Aorta (tissue), 5 donors: Measurements from ENCODE around the gene BNIPL. TPM values are rescaled to one million over a fixed set of nuclear protein-coding genes. Genes with fewer than 3 reads are reported as not detected.

Source experiments
- ATAC-seq: fragments of 200-7000 bp; cut with Tn5 transposase; one replicate; pipeline ENCODE4 v1.9.1; 2022; ENCODE audit warnings: moderate library complexity; ENCODE audit not compliant: low FRiP score
- DNase-seq, 2 donors: peaks; one replicate each; pipeline ENCODE4 v3.0.0-alpha.2; 2020
- H3K27ac ChIP-seq, 2 donors: one replicate each; pipeline ENCODE4 v1.5.1; 2013; ENCODE audit warnings: low read length in 2 of 2, mild to moderate bottlenecking in 2 of 2, moderate library complexity in 2 of 2, control low read depth in 1 of 2, inconsistent platforms in 1 of 2, low read depth in 1 of 2
- H3K27me3 ChIP-seq, 2 donors: one replicate each; pipeline ENCODE4 v1.6.1; 2013; ENCODE audit warnings: control low read depth in 1 of 2, low read length in 1 of 2, mild to moderate bottlenecking in 1 of 2, moderate library complexity in 1 of 2; ENCODE audit not compliant: insufficient read depth in 2 of 2, control insufficient read depth in 1 of 2
- H3K36me3 ChIP-seq, 2 donors: one replicate each; pipeline ENCODE4 v1.6.1; 2013; ENCODE audit warnings: control low read depth in 1 of 2, low read length in 1 of 2, mild to moderate bottlenecking in 1 of 2; ENCODE audit not compliant: insufficient read depth in 2 of 2, control insufficient read depth in 1 of 2
- H3K4me1 ChIP-seq, 2 donors: one replicate each; pipeline ENCODE4 v1.6.1; 2013; ENCODE audit warnings: low read length in 2 of 2, control low read depth in 1 of 2, mild to moderate bottlenecking in 1 of 2, moderate library complexity in 1 of 2; ENCODE audit not compliant: insufficient read depth in 2 of 2, control insufficient read depth in 1 of 2
- H3K4me3 ChIP-seq, 2 donors: one replicate each; pipeline ENCODE4 v1.5.1; 2013; ENCODE audit warnings: low read length in 2 of 2, control low read depth in 1 of 2, mild to moderate bottlenecking in 1 of 2
- H3K9me3 ChIP-seq: one replicate; pipeline ENCODE4 v1.6.1; 2013; ENCODE audit warnings: mild to moderate bottlenecking, low read length; ENCODE audit not compliant: control insufficient read depth
- WGBS, 2 donors: extraction: QIAGEN DNeasy Blood & Tissue Kit; methylation state at CpG; one replicate each; pipeline ENCODE4 v1.1.7; 2013; 5-methylcytosine and 5-hydroxymethylcytosine counted together
- intact Hi-C, 2 donors: fragments of 100-400 bp; cut with DNase I; formaldehyde crosslinking; loops; one replicate each; pipeline versions ENCODE4 v1.14.2 to v1.15.0; 2022
- polyA plus RNA-seq, 2 donors: library from polyadenylated mRNA; stranded (reverse); fragments of 200-250 nt; gene quantifications; one replicate each; pipeline ENCODE4 v1.2.3, GENCODE V29; 2013
- total RNA-seq, 2 donors: library from RNA; stranded (reverse); fragmentation: NEBNext Ultra II Directional; extraction: Animal tissue kit (Norgen Biotek cat#: 25700); gene quantifications; one replicate each; pipeline ENCODE4 v1.2.1, GENCODE V29; 2021
- donor health status: healthy with polysubstance abuse.
- donor health status: Bipolar disorder and iron deficiency.
- donor health status: DM: no; HTN: no; CAD: no.
- donor health status: DM: no; HTN: no; CAD: no.
- donor health status: DM: yes; HTN: yes; CAD: no.

BNIPL gene
- total and polyA plus RNA-seq, 4 donors, result 0.29 to 0.54 (median 0.38) TPM; not detected in 1

DNA sequence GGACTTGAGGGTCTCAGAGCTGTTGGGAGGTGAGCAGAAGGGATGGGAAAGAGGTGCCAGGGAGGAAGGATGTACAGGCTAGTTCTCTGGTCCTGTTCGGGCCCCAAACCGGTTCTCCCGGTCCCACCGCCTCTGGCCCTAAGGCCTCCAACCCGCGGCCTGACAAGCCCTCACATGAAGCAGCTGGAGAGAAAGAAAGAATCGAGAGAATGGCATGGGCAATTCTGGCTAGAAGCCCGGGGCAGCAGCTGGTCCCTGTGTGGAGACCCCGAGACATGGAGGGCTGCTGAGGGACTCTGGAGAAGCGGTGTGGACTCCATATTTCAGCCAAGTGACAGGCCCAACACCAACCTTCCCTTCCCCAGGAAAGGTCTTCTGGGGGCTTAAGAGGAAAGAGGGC, 22.3 kb downstream of the BNIPL start:
- DNase-seq, result peak in 1 of 2 donors; percentile 73
- intact Hi-C loops, result loop anchor here in 1 of 2 donors (5.0 kb wide), 1 partner anchor 51 kb away; the partner anchor contains the start of genes MINDY1 and PRUNE1
- Histone ChIP-seq H3K27me3 (no peaks in the 10 kb centered on the region), H3K9me3 (no peaks in the 10 kb centered on the region), H3K4me3 (peak overlapping the region; percentile 58 to 80), H3K27ac (peak overlapping the region; percentile 19 to 20), H3K36me3 (peaks cover 2 to 7% of the 10 kb centered on the region in 2 donors), H3K4me1 (peaks cover 0 to 4% of the 10 kb centered on the region in 2 donors)
- ATAC-seq, result peak; percentile 2
- 0 to 1% methylated on average over 10 of the region's 10 CpGs for WGBS, 2 donors

DNA sequence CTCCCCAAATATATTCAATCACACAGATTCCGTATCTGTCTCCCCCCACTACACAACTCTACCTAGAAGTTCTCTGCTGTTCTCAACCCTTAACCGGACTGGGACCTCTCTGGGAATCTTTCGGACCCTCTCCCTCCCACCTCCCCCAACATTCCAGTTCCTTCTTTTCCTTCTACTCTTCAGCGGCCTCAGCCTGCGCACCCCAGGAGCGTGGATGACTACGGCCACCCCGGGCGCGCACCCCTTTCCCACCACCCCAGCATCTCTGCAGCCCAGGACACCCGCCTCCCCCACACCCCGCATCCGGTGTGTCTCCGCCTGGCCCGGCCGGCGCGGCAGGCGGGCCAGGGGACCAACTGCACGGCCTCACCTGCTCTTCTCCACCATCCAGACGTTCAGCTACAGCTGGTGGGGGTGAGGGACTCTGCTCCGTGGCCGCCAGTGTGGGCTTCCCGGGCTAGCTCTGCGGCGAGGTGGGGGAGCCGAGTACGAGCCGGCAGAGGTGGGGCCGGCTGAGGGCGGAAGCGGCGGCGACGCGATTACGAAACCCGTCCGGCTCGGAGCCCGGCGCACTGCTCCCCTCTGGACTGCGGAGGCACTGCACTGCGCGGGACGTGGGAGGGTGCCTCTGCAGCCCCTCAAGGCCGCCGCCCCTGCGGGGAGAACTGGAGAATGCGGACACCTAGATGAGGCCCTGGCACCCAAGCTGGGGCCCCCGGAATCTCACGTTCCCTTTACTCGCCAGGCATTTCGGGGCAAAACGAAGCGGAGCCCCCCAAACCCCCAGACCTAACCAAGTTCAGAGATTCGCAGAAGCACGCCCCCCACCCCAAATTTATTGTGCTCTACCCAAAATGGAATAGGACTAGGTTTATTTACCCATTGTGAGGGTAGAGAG, 23.0 kb downstream of the BNIPL start, which contains the start of gene CDC42SE1:
Gene CDC42SE1, minus strand, starts transcription at position 514 of the 898 bp plus-strand sequence. CDS start 3,892 bp downstream, outside the sequence.
- WGBS, 2 donors, result 0 to 1% methylated on average over 47 to 58 of the region's 58 CpGs

DNA sequence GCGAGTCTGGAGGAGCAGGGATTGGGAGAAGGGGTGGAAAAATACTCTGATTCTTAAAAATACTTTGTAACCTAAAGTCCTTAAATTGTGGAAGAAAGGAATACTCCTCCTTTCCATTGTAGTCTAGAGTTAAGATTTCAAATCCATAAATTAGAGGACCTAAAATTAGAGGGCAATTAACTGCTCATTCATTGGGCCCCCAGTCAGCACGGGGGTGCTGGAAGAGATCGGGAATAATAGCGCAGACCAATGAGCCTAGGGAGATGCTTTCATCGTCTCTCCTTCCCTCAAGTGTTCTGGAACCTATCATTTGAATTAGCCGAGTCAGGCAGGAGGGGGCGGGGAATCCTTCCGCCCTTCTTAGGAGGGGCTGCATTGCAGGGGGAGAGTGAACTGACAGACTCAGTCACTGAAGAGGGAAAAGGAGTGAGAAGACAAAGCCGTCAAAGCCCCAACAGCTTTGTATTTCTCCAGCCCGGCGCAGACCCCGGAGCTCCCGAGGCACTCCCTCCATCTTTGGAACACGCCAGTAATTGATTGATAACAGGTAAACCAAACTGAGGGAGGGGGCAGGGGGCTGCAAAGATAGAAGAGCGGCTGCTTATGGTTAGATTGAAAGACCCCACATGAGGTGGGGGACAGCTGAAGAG, 23.7 kb downstream of the BNIPL start, which contains the start of gene MLLT11:
Gene MLLT11, plus strand, starts transcription at position 391 of the 650 bp plus-strand sequence. CDS start 6,828 bp downstream, outside the sequence.
- H3K4me3 ChIP-seq, result peak within 1 kb of the TSS; percentile 80 to 92
- intact Hi-C loops, result no loop called here
- H3K36me3 ChIP-seq, result peaks cover 2 to 6% of the 10 kb centered on the region in 2 donors
- peak within 1 kb of the TSS; percentile 10 to 19 for H3K27ac ChIP-seq
- H3K4me1 ChIP-seq, result peaks cover 0 to 4% of the 10 kb centered on the region in 2 donors
- no peaks in the 10 kb centered on the region for H3K27me3 ChIP-seq
- DNase-seq (peak in 1 of 2 donors; percentile 55), ATAC-seq (peak; percentile 58)
- 0 to 1% methylated on average over 15 of the region's 15 CpGs for WGBS, 2 donors
- H3K9me3 ChIP-seq, result no peaks in the 10 kb centered on the region

More for the DNA sequence above, 23.0 kb downstream of the BNIPL start, which contains the start of gene CDC42SE1:
- Histone ChIP-seq H3K27me3 (no peaks in the 10 kb centered on the region), H3K9me3 (no peaks in the 10 kb centered on the region), H3K4me1 (peaks cover 0 to 4% of the 10 kb centered on the region in 2 donors), H3K36me3 (peaks cover 2 to 7% of the 10 kb centered on the region in 2 donors), H3K27ac (peak within 1 kb of the TSS; percentile 19 to 20), H3K4me3 (peak within 1 kb of the TSS; percentile 80 to 92)
- intact Hi-C loops, result loop anchor here in 1 of 2 donors (5.0 kb wide), 1 partner anchor 52 kb away; the partner anchor contains the start of genes MINDY1 and PRUNE1
- peak; percentile 96 for ATAC-seq
- DNase-seq, result peak; percentile 92 to 96

DNA sequence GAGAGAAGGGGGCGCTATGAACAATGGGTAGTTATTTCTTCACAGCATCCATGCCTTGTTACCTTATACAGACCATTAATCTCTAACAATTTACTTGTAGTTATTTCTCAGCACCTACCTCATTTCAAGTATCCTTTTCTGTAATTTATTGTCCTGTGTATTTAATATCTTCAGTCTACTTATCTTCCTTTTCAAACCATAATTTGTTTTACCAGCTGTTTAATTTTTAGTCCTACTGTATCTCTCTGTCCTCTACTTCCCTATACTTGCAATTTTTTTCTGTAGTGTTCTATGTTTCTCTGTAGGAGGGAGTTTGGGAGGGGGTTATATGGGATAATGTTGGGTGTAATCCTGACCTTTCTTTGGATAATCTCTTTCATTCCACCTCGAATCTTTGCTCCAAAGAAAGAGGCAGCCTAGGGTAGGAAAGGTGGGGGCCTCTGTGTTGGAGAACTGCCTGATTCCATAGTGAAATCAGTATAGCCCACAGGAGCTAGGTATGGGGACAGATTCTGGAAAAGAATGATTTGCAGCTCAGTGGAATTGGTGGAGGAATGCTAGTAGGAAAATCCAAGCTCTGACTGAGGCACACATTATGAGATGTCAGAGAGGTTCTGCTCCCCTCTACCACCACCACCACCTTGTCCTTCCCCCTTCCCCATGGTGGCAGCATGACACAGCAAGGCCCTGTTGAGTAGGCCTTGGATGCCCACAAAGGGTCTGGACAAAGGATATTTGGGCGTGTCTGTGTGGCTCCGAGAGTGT, 24.5 kb downstream of the BNIPL start:
- H3K27me3 ChIP-seq, result no peaks in the 10 kb centered on the region
- H3K36me3 ChIP-seq, result no peaks in the 10 kb centered on the region
- H3K4me1 ChIP-seq, result peaks cover 0 to 4% of the 10 kb centered on the region in 2 donors
- peak overlapping the region; percentile 80 to 92 for H3K4me3 ChIP-seq
- no peak for DNase-seq
- no peak for ATAC-seq
- WGBS, 2 donors, result 44 to 50% methylated on average over 4 of the region's 4 CpGs
- intact Hi-C loops, result no loop called here
- H3K27ac ChIP-seq, result peak overlapping the region in 1 of 2 donors; percentile 5
- no peaks in the 10 kb centered on the region for H3K9me3 ChIP-seq

DNA sequence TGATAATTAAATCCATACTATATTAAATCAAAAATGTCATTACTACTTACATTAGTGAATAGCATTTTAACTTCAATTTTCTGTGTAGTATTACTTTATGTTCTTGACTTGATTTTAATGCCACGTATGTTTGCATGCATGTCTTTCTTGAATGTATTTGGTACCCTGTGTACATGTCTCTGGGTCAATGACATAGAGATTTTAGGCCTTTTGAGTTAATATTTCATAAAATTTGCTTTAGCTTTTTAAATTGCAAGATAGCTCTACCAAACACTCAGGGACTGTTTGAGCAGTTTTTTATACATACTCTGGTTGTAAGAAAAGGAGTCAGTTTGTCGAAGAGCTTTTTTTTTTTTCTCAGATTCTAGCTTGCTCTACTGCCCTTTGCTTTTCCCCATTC, 25.3 kb downstream of the BNIPL start:
- Histone ChIP-seq H3K27ac (no peak overlapping the region), H3K4me3 (no peak overlapping the region), H3K27me3 (no peaks in the 10 kb centered on the region), H3K9me3 (no peaks in the 10 kb centered on the region), H3K36me3 (no peaks in the 10 kb centered on the region), H3K4me1 (no peaks in the 10 kb centered on the region)
- ATAC-seq, result no peak
- 50 to 54% methylated on average over 2 of the region's 2 CpGs for WGBS, 2 donors
- intact Hi-C loops, result no loop called here
- no peak for DNase-seq

DNA sequence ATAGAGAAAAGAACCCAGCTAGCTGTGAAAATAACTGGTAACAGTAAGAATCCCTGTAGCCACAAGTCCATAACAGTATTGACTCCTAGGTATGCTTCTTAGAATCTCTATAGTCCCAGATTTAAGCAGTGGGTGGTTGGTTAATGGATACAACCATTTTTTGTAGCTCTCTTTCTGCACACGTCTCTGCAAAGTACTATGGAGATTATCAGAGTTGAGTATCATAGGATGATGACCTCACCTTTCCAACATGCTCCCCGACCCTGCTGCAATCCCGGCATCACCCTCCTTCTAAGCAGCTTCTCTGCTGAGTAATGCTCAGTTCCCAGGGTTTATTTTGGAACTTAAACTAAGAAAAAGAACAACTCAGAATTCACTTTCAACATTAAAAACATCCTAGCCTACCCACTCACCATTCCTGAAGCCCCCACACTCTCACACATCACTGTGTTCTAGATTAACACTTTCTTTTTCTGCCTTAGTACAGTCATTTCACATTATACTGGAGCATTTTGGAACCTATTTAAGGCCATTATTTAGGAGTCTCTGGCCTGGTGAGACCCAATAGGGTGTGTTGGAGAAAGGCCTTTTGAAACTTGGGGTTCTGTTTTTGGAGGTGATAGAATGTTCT, 26.5 kb downstream of the BNIPL start:
- intact Hi-C loops, result no loop called here
- Histone ChIP-seq H3K4me3 (no peak overlapping the region), H3K27ac (peak overlapping the region in 1 of 2 donors; percentile 73), H3K9me3 (no peaks in the 10 kb centered on the region), H3K4me1 (no peaks in the 10 kb centered on the region), H3K36me3 (no peaks in the 10 kb centered on the region), H3K27me3 (no peaks in the 10 kb centered on the region)
- 6 to 7% methylated on average over 3 of the region's 3 CpGs for WGBS, 2 donors
- ATAC-seq (no peak), DNase-seq (no peak)

DNA sequence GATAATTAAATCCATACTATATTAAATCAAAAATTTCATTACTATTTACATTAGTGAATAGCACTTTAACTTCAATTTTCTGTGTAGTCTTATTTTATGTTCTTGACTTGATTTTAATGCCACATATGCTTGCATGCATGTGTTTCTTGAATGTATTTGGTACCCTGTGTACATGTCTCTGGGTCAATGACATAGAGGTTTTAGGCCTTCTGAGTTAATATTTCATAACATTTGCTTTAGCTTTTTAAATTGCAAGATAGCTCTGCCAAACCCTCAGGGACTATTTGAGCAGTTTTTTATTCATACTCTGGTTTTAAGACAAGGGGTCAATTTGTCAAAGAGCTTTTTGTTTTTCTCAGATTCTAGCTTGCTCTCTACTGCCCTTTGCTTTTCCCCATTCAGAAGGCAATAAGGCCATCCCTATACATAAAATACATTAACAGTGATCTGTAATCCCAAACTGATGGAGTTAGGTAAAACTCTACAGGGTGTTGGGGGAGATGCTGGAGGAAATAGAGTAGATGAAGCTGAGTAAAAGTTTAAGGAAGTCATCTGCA, 28.8 kb downstream of the BNIPL start:
- no peaks in the 10 kb centered on the region for H3K27me3 ChIP-seq
- H3K9me3 ChIP-seq, result no peaks in the 10 kb centered on the region
- intact Hi-C loops, result no loop called here
- H3K4me3 ChIP-seq, result no peak overlapping the region
- H3K27ac ChIP-seq, result no peak overlapping the region
- H3K4me1 ChIP-seq, result no peaks in the 10 kb centered on the region
- no peak for DNase-seq
- no peaks in the 10 kb centered on the region for H3K36me3 ChIP-seq
- ATAC-seq, result no peak
